GM12878 (cell line): ENCODE measurements around the gene PRDM7. TPM values are rescaled to one million over a fixed set of nuclear protein-coding genes. Genes with fewer than 3 reads are reported as not detected.

Experiments used
- ATAC-seq: fragments of 200-7000 bp; cut with Tn5 transposase; 3 replicates; pipeline ENCODE4 v1.9.1; 2020; ENCODE audit warnings: mild to moderate bottlenecking, moderate library complexity
- BruUV-seq: library from RNA; stranded (reverse); fragments of 400-500 nt; replicated peaks from 2 replicates; lab custom pipeline; 2021; lab: Mats Ljungman, UMichigan
- CTCF ChIA-PET: fragments of 300-600 bp; sonication (Branson Sonifier 250); formaldehyde crosslinking; extraction: SDS; loops from one replicate; lab custom pipeline; 2021; ENCODE audit warnings: inconsistent platforms; lab: Yijun Ruan, JAX
- POLR2A ChIA-PET: fragments of 350-600 bp; formaldehyde crosslinking; extraction: SDS; loops from one replicate; lab custom pipeline; 2021; ENCODE audit warnings: inconsistent platforms; lab: Charles Lee
- RAD21 ChIA-PET: fragments of 300-600 bp; sonication (Branson Sonifier 250); formaldehyde crosslinking; loops from one replicate; lab custom pipeline; 2023; ENCODE audit warnings: antibody characterized with exemption; ENCODE audit not compliant: unreplicated experiment; lab: Charles Lee
- SMC1A ChIA-PET: fragments of 300-600 bp; sonication (Branson Sonifier 250); formaldehyde crosslinking; loops from one replicate; lab custom pipeline; 2023; ENCODE audit not compliant: unreplicated experiment, uncharacterized antibody; lab: Charles Lee
- DNase-seq: peaks from one replicate; pipeline ENCODE4 v3.0.0-alpha.2; 2011; ENCODE audit warnings: low read depth, low spot score
- FAIRE-seq: peaks from 3 replicates; lab custom pipeline; 2011; peaks lifted over from hg19 to GRCh38; lab: Jason Lieb, UNC
- H2AFZ ChIP-seq: 2 replicates; pipeline ENCODE4 v1.6.0; 2011; ENCODE audit warnings: low read depth, low read length, control low read depth; ENCODE audit not compliant: control insufficient read depth
- H3K27ac ChIP-seq: 2 replicates; pipeline ENCODE4 v1.5.1; 2011; ENCODE audit warnings: control low read depth; ENCODE audit not compliant: control insufficient read depth, insufficient read depth
- H3K27me3 ChIP-seq, 2 experiments: replicated peaks in 1 of 2; 2 replicates each; pipeline versions ENCODE4 v1.6.0 to v1.6.1; 2011; ENCODE audit warnings: low read length in 1 of 2; ENCODE audit not compliant: control insufficient read depth in 2 of 2, insufficient read depth in 2 of 2
- H3K36me3 ChIP-seq, 2 experiments: 2 replicates each; pipeline ENCODE4 v1.5.1; 2011; ENCODE audit warnings: low read length in 1 of 2; ENCODE audit not compliant: control insufficient read depth in 2 of 2, insufficient read depth in 2 of 2
- H3K4me1 ChIP-seq: 2 replicates; pipeline ENCODE4 v1.6.1; 2011; ENCODE audit warnings: mild to moderate bottlenecking, low read length, moderate library complexity, mixed read lengths; ENCODE audit not compliant: control insufficient read depth, insufficient read depth
- H3K4me2 ChIP-seq: 2 replicates; pipeline ENCODE4 v1.6.0; 2011; ENCODE audit warnings: control low read depth; ENCODE audit not compliant: control insufficient read depth, insufficient read depth
- H3K4me3 ChIP-seq: fragments of 200-600 bp; sonication (generic); 2 replicates; pipeline ENCODE4 v1.5.1; 2016
- H3K79me2 ChIP-seq: 2 replicates; pipeline ENCODE4 v1.6.0; 2011; ENCODE audit warnings: low read length; ENCODE audit not compliant: control insufficient read depth, insufficient read depth
- H3K9ac ChIP-seq: 2 replicates; pipeline ENCODE4 v1.8.0; 2011; ENCODE audit warnings: low read length, control low read depth, mixed read lengths; ENCODE audit not compliant: control insufficient read depth, insufficient read depth
- H3K9me3 ChIP-seq: replicated peaks from 3 replicates; pipeline ENCODE4 v1.5.1; 2011; ENCODE audit warnings: mild to moderate bottlenecking, low read length; ENCODE audit not compliant: control insufficient read depth, insufficient read depth
- H4K20me1 ChIP-seq: 2 replicates; pipeline ENCODE4 v1.6.0; 2011; ENCODE audit not compliant: control insufficient read depth, insufficient read depth
- HDGF ChIP-seq: fragments of 450-650 bp; IDR thresholded peaks from 2 replicates; pipeline ENCODE4 v1.6.1; 2016; ENCODE audit warnings: antibody characterized with exemption
- KLF5 ChIP-seq: fragments of 450-650 bp; IDR thresholded peaks from 2 replicates; pipeline ENCODE4 v1.6.1; 2014; ENCODE audit warnings: mild to moderate bottlenecking; ENCODE audit not compliant: partially characterized antibody
- MEF2A ChIP-seq: IDR thresholded peaks from 2 replicates; pipeline ENCODE4 v1.6.1; 2011; ENCODE audit warnings: low read depth, mild to moderate bottlenecking, low read length, moderate library complexity; ENCODE audit not compliant: insufficient read depth
- NFXL1 ChIP-seq: fragments of 450-650 bp; IDR thresholded peaks from 2 replicates; pipeline ENCODE4 v1.6.1; 2017; ENCODE audit warnings: antibody characterized with exemption, mild to moderate bottlenecking, borderline replicate concordance
- NR2F1 ChIP-seq: fragments of 450-650 bp; conservative IDR thresholded peaks from 2 replicates; pipeline ENCODE4 v1.6.1; 2017; ENCODE audit warnings: mild to moderate bottlenecking
- PML ChIP-seq: IDR thresholded peaks from 2 replicates; pipeline ENCODE4 v1.6.1; 2012; ENCODE audit warnings: low read length, inconsistent platforms
- SREBF1 ChIP-seq: IDR thresholded peaks from 2 replicates; pipeline ENCODE4 v1.6.1; 2012; ENCODE audit warnings: mild to moderate bottlenecking, low read length
- ZZZ3 ChIP-seq: IDR thresholded peaks from 2 replicates; pipeline ENCODE4 v1.6.1; 2011; ENCODE audit warnings: low read depth; ENCODE audit not compliant: control insufficient read depth, insufficient read length
- WGBS: methylation state at CpG from one replicate; pipeline ENCODE4 v1.1.6; 2016; ENCODE audit warnings: low lambda C conversion rate; ENCODE audit not compliant: insufficient replicate concordance, insufficient coverage; ENCODE audit errors: missing lambda C conversion rate; 5-methylcytosine and 5-hydroxymethylcytosine counted together
- in situ Hi-C: fragments of 300-500 bp; cut with MboI; formaldehyde crosslinking; loops from 9 replicates; pipeline ENCODE4 v1.14.3; 2018; ENCODE audit warnings: mixed read lengths
- intact Hi-C: fragments of 100-400 bp; cut with micrococcal nuclease; formaldehyde crosslinking; loops from one replicate; pipeline ENCODE4 v1.14.2; 2022; ENCODE audit not compliant: unreplicated experiment
- polyA plus RNA-seq, 11 experiments: library from polyadenylated mRNA; depleted of rRNA in 4 of 11; unstranded in 6 of 11; stranded (reverse) in 5 of 11; fragments of >200 nt; fragmentation: Nextera tagmentation in 4 of 11; fragmentation: Illumina TruSeq in 1 of 11; extraction: Ambion mirVana in 4 of 11; extraction: Trizol in 1 of 11; gene quantifications; 1 replicate in 1 of 11; 2 replicates in 10 of 11; pipeline versions ENCODE4 v1.2.1 to v1.2.3, GENCODE V29; 2011 to 2016; ENCODE audit warnings: inconsistent platforms in 2 of 11, missing spikeins in 2 of 11, low read depth in 1 of 11
- total RNA-seq, 4 experiments: library from RNA; depleted of rRNA in 3 of 4; stranded (reverse); fragments of >200 nt in 3 of 4; fragmentation: Illumina TruSeq in 1 of 4; extraction: Trizol in 1 of 4; gene quantifications; 2 replicates each; pipeline versions ENCODE4 v1.2.1 to v1.2.3, GENCODE V29; 2013 to 2021
- TF ChIP-seq, protein P1 (sequence below): IDR thresholded peaks from 2 replicates; pipeline ENCODE4 v1.6.1; 2012; ENCODE audit warnings: low read depth, low read length, improper control_type of control experiment
- TF ChIP-seq, protein P2 (sequence below): fragments of 450-650 bp; IDR thresholded peaks from 2 replicates; pipeline ENCODE4 v1.6.1; 2017; ENCODE audit warnings: mild to moderate bottlenecking

The PRDM7 gene
- total and polyA plus RNA-seq, 10 of the 15 experiments (the other 5 are each of a cell fraction or from before 2014, with no cell fraction given): not detected

DNA sequence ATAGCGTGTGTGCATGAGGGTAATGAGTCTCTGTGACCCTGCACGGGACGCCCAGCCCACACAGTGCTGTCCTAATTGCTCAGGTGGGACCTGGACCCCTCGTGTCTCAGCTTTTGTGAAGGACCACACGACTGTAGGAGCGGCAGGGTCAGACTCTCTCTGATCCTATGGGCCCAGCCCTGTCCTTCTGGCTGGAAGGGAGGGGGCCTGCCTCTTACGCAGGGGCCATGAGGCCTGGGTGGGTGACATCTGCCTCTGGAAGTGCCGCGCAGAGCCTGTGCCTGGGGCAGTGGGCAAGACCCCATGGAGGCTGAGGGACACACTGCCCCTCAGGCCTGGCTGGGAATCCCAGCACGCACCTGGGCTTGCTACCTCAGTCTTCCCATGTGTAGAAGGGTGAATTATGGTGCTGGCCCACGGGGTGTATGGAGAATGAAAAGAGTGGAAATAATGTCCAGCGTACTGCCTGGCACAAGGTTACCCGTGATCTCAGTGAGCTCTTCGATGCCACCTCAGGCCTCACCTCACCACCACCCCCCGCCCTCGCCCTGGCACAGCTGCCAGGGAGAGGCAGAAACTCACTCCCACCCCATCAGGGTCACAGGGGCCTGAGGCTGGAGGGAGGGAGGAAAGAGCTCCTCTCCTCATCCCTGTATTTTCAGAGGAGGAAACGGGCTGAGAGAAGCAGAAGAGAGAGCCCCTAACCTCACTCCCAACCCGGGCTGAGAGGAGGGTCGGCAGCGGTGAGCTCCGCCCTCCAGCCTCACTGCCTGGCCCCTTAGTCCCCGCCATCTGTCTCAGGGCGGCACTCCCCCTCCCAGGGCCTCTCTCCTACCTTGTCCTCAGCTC, 30.8 kb downstream of the PRDM7 start:
- BruUV-seq: no TSS peak
- ChIA-PET POLR2A (no interaction called here), SMC1A (no interaction called here)
- Histone ChIP-seq H3K27ac (no peak overlapping the region), H2AFZ (no peak overlapping the region), H3K4me1 (no peaks in the 10 kb centered on the region), H3K9ac (no peak overlapping the region)
- no peak for DNase-seq
- WGBS: 53% methylated on average over 23 of the region's 23 CpGs
- TF ChIP-seq MEF2A (no peak), PML (no peak), NR2F1 (no peak), HDGF (no peak), ZZZ3 (no peak), NFXL1 (no peak), SREBF1 (no peak), KLF5 (no peak)
- TF ChIP-seq, protein P1, sequence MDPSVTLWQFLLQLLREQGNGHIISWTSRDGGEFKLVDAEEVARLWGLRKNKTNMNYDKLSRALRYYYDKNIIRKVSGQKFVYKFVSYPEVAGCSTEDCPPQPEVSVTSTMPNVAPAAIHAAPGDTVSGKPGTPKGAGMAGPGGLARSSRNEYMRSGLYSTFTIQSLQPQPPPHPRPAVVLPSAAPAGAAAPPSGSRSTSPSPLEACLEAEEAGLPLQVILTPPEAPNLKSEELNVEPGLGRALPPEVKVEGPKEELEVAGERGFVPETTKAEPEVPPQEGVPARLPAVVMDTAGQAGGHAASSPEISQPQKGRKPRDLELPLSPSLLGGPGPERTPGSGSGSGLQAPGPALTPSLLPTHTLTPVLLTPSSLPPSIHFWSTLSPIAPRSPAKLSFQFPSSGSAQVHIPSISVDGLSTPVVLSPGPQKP: no peak
- TF ChIP-seq, protein P2, sequence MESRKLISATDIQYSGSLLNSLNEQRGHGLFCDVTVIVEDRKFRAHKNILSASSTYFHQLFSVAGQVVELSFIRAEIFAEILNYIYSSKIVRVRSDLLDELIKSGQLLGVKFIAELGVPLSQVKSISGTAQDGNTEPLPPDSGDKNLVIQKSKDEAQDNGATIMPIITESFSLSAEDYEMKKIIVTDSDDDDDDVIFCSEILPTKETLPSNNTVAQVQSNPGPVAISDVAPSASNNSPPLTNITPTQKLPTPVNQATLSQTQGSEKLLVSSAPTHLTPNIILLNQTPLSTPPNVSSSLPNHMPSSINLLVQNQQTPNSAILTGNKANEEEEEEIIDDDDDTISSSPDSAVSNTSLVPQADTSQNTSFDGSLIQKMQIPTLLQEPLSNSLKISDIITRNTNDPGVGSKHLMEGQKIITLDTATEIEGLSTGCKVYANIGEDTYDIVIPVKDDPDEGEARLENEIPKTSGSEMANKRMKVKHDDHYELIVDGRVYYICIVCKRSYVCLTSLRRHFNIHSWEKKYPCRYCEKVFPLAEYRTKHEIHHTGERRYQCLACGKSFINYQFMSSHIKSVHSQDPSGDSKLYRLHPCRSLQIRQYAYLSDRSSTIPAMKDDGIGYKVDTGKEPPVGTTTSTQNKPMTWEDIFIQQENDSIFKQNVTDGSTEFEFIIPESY: no peak
- TF ChIP-seq, all 136 proteins: peak for 0
- peaks cover 0 to 3% of the 10 kb centered on the region in 2 experiments; a peak in 1 of 4 replicates for H3K27me3 ChIP-seq
- intact Hi-C loops (no loop called here), in situ Hi-C loops (no loop called here)
- H3K9me3 ChIP-seq: no peaks in the 10 kb centered on the region
- no peak overlapping the region for H3K4me2 ChIP-seq
- FAIRE-seq: no peak
- H4K20me1 ChIP-seq: no peaks in the 10 kb centered on the region
- ChIA-PET RAD21 (no interaction called here), CTCF (no interaction called here)
- H3K4me3 ChIP-seq: no peak overlapping the region
- H3K36me3 ChIP-seq: no peaks in the 10 kb centered on the region
- no peak; the same call in 2 of the 3 replicates for ATAC-seq
- H3K79me2 ChIP-seq: no peaks in the 10 kb centered on the region
